ENCODE data around the gene SLC25A12.

GRCh38 chr2:171836146-171836910, 57.7 kb downstream of the SLC25A12 start:
- TF ChIP-seq CTCF (IDR thresholded peaks at IDR 0.05), result no peak
- no peak for TF ChIP-seq POLR2AphosphoS5 (IDR thresholded peaks at IDR 0.05)
- no peak for TF ChIP-seq POLR2A (IDR thresholded peaks at IDR 0.05)
- TF ChIP-seq EP300 (IDR thresholded peaks at IDR 0.05), result no peak

Data from sigmoid colon (tissue), 4 donors.